Measurements from ENCODE around the gene TMPRSS9.
"Not testable (repeated sequence)": the region's sequence is repeated elsewhere in the genome, so short reads cannot be mapped to it uniquely, and the experiment has no call there.

Gene TMPRSS9

GRCh38 chr19:2342656-2343288 is 17.3 kb upstream of the TMPRSS9 start:
- no peak for DNase-seq (ENCODE audit: low read depth)

- no peak for DNase-seq (ENCODE audit: low read depth)
Measured at GRCh38 chr19:2343289-2343982, 16.6 kb upstream of the TMPRSS9 start.

GRCh38 chr19:2344381-2344870 is 15.6 kb upstream of the TMPRSS9 start:
- DNase-seq (ENCODE audit: low read depth) = no peak

- DNase-seq (ENCODE audit: low read depth) = no peak
Measured at GRCh38 chr19:2345076-2345475, 15.0 kb upstream of the TMPRSS9 start.

- DNase-seq (ENCODE audit: low read depth) = no peak
Measured at GRCh38 chr19:2345794-2346663, 14.0 kb upstream of the TMPRSS9 start.

GRCh38 chr19:2349818-2350217 is 10.2 kb upstream of the TMPRSS9 start:
- DNase-seq (ENCODE audit: low read depth) = not testable (repeated sequence)

GRCh38 chr19:2350656-2351055 is 9.4 kb upstream of the TMPRSS9 start:
- DNase-seq (ENCODE audit: low read depth) = no peak

GRCh38 chr19:2351591-2351990 is 8.5 kb upstream of the TMPRSS9 start:
- DNase-seq (ENCODE audit: low read depth) = no peak

GRCh38 chr19:2352121-2352520 is 7.9 kb upstream of the TMPRSS9 start:
- DNase-seq (ENCODE audit: low read depth) = no peak

- DNase-seq (ENCODE audit: low read depth) = no peak
Measured at GRCh38 chr19:2353159-2353886, 6.7 kb upstream of the TMPRSS9 start.

GRCh38 chr19:2353887-2354592 is 6.0 kb upstream of the TMPRSS9 start:
- DNase-seq (ENCODE audit: low read depth) = no peak

GRCh38 chr19:2354670-2355069 is 5.4 kb upstream of the TMPRSS9 start:
- DNase-seq (ENCODE audit: low read depth) = no peak

- no peak for DNase-seq (ENCODE audit: low read depth)
Measured at GRCh38 chr19:2355168-2356035, 4.7 kb upstream of the TMPRSS9 start.

- DNase-seq (ENCODE audit: low read depth) = no peak
Measured at GRCh38 chr19:2356036-2356646, 3.9 kb upstream of the TMPRSS9 start.

- no peak for DNase-seq (ENCODE audit: low read depth)
Measured at GRCh38 chr19:2357279-2358206, 2.5 kb upstream of the TMPRSS9 start.

- no peak for DNase-seq (ENCODE audit: low read depth)
Measured at GRCh38 chr19:2358548-2359173, 1.4 kb upstream of the TMPRSS9 start.

GRCh38 chr19:2360833-2361232 is 768 bp downstream of the TMPRSS9 start:
- no peak for DNase-seq (ENCODE audit: low read depth)
